Parathyroid adenoma (tissue), 2 donors: ENCODE measurements around the gene FAM120AOS.

ENCODE experiments used
- H2AFZ ChIP-seq: fragments of 300-600 bp; sonication (generic); one replicate; pipeline ENCODE4 v1.7.0; 2017; ENCODE audit warnings: antibody characterized with exemption, mild to moderate bottlenecking
- H3K27ac ChIP-seq: fragments of 300-600 bp; sonication (generic); one replicate; pipeline ENCODE4 v1.7.0; 2017
- H3K27me3 ChIP-seq: fragments of 300-600 bp; sonication (generic); one replicate; pipeline ENCODE4 v1.7.0; 2017; ENCODE audit warnings: low read length; ENCODE audit not compliant: control insufficient read depth, insufficient read depth
- H3K36me3 ChIP-seq: fragments of 300-600 bp; sonication (generic); one replicate; pipeline ENCODE4 v1.7.0; 2017; ENCODE audit warnings: low read length; ENCODE audit not compliant: control insufficient read depth, insufficient read depth
- H3K4me1 ChIP-seq: fragments of 300-600 bp; sonication (generic); one replicate; pipeline ENCODE4 v1.7.0; 2017; ENCODE audit warnings: control low read depth
- H3K4me2 ChIP-seq: fragments of 300-600 bp; sonication (generic); one replicate; pipeline ENCODE4 v1.7.0; 2017; ENCODE audit warnings: low read length
- H3K4me3 ChIP-seq: fragments of 300-600 bp; sonication (generic); one replicate; pipeline ENCODE4 v1.7.0; 2017; ENCODE audit warnings: low read depth, low read length
- H3K79me2 ChIP-seq: fragments of 300-600 bp; sonication (generic); one replicate; pipeline ENCODE4 v1.7.0; 2017; ENCODE audit warnings: control low read depth
- H3K9ac ChIP-seq: fragments of 300-600 bp; sonication (generic); one replicate; pipeline ENCODE4 v1.7.0; 2017; ENCODE audit warnings: mild to moderate bottlenecking
- H3K9me3 ChIP-seq: fragments of 300-600 bp; sonication (generic); one replicate; pipeline ENCODE4 v1.7.0; 2017; ENCODE audit warnings: low read length; ENCODE audit not compliant: control insufficient read depth
- TF ChIP-seq, protein P1 (sequence below): fragments of 300-600 bp; sonication (generic); IDR thresholded peaks from one replicate; pipeline ENCODE4 v1.7.0; 2017; ENCODE audit warnings: antibody characterized with exemption, mild to moderate bottlenecking
- donor health status: primary hyperparathyroidism.

Gene FAM120AOS

DNA sequence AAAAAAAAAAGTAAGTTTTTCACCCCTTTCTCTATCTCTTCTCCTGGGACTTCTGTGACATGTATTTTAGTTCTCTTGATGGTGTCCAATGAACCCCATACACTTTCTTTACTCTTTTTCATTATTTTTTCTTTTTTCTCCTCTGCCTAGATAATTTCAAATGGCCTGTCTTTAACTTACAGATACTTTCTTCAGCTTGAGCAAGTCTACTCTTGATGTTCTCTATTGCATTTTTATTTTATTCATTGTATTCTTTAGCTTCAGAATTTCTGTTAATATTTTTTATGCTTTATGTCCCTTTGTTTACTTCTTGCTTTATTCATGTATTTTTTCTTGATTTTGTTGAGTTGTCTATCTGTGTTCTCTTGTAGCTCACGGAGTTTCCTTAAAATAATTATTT is 34.4 kb downstream of the FAM120AOS start:
- Histone ChIP-seq H3K4me2 (no peak overlapping the region), H3K4me1 (no peaks in the 10 kb centered on the region), H3K9me3 (no peaks in the 10 kb centered on the region), H3K4me3 (no peak overlapping the region), H3K36me3 (no peaks in the 10 kb centered on the region), H3K27me3 (no peaks in the 10 kb centered on the region), H3K9ac (no peak overlapping the region), H3K79me2 (no peaks in the 10 kb centered on the region), H2AFZ (no peak overlapping the region), H3K27ac (no peak overlapping the region)
- TF ChIP-seq, protein P1, sequence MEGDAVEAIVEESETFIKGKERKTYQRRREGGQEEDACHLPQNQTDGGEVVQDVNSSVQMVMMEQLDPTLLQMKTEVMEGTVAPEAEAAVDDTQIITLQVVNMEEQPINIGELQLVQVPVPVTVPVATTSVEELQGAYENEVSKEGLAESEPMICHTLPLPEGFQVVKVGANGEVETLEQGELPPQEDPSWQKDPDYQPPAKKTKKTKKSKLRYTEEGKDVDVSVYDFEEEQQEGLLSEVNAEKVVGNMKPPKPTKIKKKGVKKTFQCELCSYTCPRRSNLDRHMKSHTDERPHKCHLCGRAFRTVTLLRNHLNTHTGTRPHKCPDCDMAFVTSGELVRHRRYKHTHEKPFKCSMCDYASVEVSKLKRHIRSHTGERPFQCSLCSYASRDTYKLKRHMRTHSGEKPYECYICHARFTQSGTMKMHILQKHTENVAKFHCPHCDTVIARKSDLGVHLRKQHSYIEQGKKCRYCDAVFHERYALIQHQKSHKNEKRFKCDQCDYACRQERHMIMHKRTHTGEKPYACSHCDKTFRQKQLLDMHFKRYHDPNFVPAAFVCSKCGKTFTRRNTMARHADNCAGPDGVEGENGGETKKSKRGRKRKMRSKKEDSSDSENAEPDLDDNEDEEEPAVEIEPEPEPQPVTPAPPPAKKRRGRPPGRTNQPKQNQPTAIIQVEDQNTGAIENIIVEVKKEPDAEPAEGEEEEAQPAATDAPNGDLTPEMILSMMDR, result no peak

- Histone ChIP-seq H3K79me2 (no peaks in the 10 kb centered on the region), H3K9me3 (no peaks in the 10 kb centered on the region), H2AFZ (no peak overlapping the region), H3K9ac (no peak overlapping the region), H3K36me3 (no peaks in the 10 kb centered on the region), H3K4me3 (no peak overlapping the region), H3K4me1 (no peaks in the 10 kb centered on the region), H3K27me3 (no peaks in the 10 kb centered on the region), H3K4me2 (no peak overlapping the region), H3K27ac (no peak overlapping the region)
- TF ChIP-seq, protein P1, result no peak
Observed at GRCh38 chr9:93417538-93417937, 35.8 kb downstream of the FAM120AOS start.

DNA sequence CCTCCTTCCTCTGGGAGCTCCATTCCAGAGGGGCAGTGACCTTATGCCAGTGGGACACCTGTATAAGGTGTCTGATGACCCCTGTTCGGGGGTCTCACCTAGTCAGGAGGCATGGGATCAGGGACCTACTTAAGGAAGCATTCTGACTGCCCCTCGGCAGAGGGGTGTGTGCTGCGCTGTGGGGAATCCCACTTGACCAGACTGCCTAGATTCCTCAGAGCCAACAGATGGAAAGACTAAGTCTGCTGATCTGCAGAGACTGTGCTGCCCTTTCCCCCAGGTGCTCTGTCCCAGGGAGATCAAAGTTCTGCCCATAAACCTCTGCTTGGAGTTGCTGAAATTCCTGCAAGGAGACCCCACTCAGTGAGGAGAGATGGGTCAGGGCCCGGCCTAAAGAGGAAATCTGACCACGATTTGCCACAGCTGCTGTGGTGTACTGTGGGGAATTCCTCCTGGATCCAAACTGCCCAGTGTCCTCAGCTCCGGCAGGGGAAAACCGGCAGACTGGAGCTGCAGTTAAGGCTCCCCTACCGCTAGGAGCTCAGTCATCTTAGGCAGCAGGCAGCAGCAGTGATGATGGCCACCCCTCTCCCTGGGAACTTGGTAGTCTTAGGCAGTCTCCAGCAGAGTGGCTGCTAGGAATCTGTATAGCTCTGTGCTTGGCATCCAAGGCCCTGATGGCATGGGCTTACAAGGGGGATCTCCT is 36.7 kb downstream of the FAM120AOS start:
- no peaks in the 10 kb centered on the region for H3K36me3 ChIP-seq
- H2AFZ ChIP-seq, result no peak overlapping the region
- no peak overlapping the region for H3K9ac ChIP-seq
- no peaks in the 10 kb centered on the region for H3K27me3 ChIP-seq
- no peaks in the 10 kb centered on the region for H3K79me2 ChIP-seq
- no peaks in the 10 kb centered on the region for H3K9me3 ChIP-seq
- H3K4me1 ChIP-seq, result no peaks in the 10 kb centered on the region
- no peak overlapping the region for H3K27ac ChIP-seq
- TF ChIP-seq, protein P1, result no peak
- no peak overlapping the region for H3K4me3 ChIP-seq
- no peak overlapping the region for H3K4me2 ChIP-seq

DNA sequence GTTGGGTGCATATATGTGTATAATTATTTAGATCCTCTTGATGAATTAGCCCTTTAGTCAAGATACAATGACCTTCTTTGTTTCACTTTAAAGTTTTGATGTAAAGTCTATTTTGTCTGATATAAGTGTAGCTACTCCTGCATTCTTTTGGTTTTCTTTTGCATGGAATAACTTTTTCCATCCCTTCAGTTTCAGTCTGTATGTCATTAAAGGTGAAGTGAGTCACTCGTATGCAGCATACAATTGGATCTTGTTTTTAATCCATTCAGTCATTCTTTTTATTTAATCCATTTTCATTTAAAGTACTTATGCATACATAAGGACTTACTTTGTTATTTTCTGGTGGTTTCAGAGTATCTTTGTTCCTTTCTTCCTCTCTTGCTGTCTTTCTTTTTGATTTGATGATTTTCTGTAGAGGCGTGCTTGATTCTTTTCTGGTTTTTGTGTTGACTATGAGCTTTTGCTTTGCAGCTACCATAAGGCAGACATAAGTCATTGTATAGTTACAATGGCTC is 38.1 kb downstream of the FAM120AOS start:
- TF ChIP-seq, protein P1, result no peak
- no peak overlapping the region for H3K4me3 ChIP-seq
- H3K4me1 ChIP-seq, result no peaks in the 10 kb centered on the region

DNA sequence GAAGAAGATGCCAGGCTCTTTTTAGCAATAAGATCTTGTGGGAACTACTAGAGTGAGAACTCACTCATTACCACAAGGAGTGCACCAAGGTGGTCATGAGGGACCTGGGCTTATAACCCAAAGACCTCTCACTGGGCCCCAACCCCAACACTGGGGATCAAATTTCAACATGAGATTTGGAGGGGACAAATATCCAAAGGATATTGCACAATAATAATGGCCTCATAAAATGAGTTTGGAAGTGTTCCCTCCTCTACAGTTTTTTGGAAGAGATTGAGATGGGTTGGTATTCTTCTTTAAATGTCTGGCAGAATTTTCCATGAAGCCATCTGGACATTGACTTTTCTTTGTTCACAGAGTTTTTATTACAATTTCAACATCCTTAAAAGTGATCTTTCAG is 39.9 kb downstream of the FAM120AOS start:
- Histone ChIP-seq H2AFZ (no peak overlapping the region), H3K27me3 (no peaks in the 10 kb centered on the region), H3K79me2 (no peaks in the 10 kb centered on the region), H3K4me3 (no peak overlapping the region), H3K36me3 (no peaks in the 10 kb centered on the region), H3K4me1 (no peaks in the 10 kb centered on the region), H3K9me3 (no peaks in the 10 kb centered on the region), H3K9ac (no peak overlapping the region), H3K4me2 (no peak overlapping the region), H3K27ac (no peak overlapping the region)
- TF ChIP-seq, protein P1, result no peak

More for the DNA sequence above, 38.1 kb downstream of the FAM120AOS start:
- Histone ChIP-seq H3K9ac (no peak overlapping the region), H3K27ac (no peak overlapping the region), H3K27me3 (no peaks in the 10 kb centered on the region), H3K9me3 (no peaks in the 10 kb centered on the region), H2AFZ (no peak overlapping the region), H3K79me2 (no peaks in the 10 kb centered on the region), H3K4me2 (no peak overlapping the region), H3K36me3 (no peaks in the 10 kb centered on the region)
